Panc1 (cell line): ENCODE measurements around the gene LRIT3.

Experiments used
- CTCF ChIP-seq: fragments of 450-650 bp; IDR thresholded peaks from 2 replicates; pipeline ENCODE4 v1.5.1; 2017; ENCODE audit warnings: mild to moderate bottlenecking
- POLR2AphosphoS5 ChIP-seq: IDR thresholded peaks from 2 replicates; pipeline ENCODE4 v1.6.1; 2012; ENCODE audit warnings: mild to moderate bottlenecking, low read depth, low read length, moderate library complexity
- SIN3A ChIP-seq: IDR thresholded peaks from 2 replicates; pipeline ENCODE4 v1.6.1; 2012; ENCODE audit warnings: low read depth, mild to moderate bottlenecking, low read length, moderate library complexity, borderline replicate concordance; ENCODE audit not compliant: insufficient read depth
- TF ChIP-seq, protein P1 (sequence below), 2 experiments: IDR thresholded peaks; 2 replicates each; pipeline ENCODE4 v1.6.1; 2011 to 2012; ENCODE audit warnings: low read depth in 2 of 2, control low read depth in 1 of 2, low read length in 1 of 2, mild to moderate bottlenecking in 1 of 2, moderate library complexity in 1 of 2; ENCODE audit not compliant: insufficient read depth in 1 of 2

DNA sequence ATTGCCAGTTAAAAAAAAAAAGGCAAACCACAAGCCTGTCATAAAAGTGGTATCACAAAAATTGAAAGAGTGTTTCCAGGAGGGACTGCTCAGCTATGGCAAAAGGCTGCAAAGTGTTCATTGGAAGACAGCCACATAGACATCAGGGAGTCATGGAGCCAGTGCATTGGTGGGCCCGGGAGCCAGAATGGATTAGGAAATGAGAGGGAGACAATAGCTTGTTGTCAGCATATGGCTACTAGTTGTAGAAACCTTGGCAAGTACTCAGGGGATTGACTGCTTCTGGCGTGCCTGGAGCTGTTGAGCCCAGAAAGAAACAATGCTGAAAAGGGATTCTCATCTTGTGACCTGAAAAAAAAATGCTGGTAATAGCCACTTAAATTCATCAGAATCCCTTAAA lies 27.3 kb upstream of the LRIT3 start:
- TF ChIP-seq CTCF: no peak
- TF ChIP-seq SIN3A: no peak
- TF ChIP-seq, protein P1, sequence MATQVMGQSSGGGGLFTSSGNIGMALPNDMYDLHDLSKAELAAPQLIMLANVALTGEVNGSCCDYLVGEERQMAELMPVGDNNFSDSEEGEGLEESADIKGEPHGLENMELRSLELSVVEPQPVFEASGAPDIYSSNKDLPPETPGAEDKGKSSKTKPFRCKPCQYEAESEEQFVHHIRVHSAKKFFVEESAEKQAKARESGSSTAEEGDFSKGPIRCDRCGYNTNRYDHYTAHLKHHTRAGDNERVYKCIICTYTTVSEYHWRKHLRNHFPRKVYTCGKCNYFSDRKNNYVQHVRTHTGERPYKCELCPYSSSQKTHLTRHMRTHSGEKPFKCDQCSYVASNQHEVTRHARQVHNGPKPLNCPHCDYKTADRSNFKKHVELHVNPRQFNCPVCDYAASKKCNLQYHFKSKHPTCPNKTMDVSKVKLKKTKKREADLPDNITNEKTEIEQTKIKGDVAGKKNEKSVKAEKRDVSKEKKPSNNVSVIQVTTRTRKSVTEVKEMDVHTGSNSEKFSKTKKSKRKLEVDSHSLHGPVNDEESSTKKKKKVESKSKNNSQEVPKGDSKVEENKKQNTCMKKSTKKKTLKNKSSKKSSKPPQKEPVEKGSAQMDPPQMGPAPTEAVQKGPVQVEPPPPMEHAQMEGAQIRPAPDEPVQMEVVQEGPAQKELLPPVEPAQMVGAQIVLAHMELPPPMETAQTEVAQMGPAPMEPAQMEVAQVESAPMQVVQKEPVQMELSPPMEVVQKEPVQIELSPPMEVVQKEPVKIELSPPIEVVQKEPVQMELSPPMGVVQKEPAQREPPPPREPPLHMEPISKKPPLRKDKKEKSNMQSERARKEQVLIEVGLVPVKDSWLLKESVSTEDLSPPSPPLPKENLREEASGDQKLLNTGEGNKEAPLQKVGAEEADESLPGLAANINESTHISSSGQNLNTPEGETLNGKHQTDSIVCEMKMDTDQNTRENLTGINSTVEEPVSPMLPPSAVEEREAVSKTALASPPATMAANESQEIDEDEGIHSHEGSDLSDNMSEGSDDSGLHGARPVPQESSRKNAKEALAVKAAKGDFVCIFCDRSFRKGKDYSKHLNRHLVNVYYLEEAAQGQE (IDR thresholded peaks at IDR 0.05; ENCODE audit: insufficient read depth in 1 of 2, low read depth in 2 of 2, low read length in 1 of 2): no peak
- TF ChIP-seq POLR2AphosphoS5: no peak
